ENCODE measurements around the gene NHP2. TPM values are rescaled to one million over a fixed set of nuclear protein-coding genes. Genes with fewer than 3 reads are reported as not detected.

Gene NHP2
- total and polyA plus RNA-seq, 2 experiments from 2014 or later: 148 to 178 TPM

GRCh38 chr5:178116143-178116885, 37.4 kb downstream of the NHP2 start:
- 53% methylated on average over 20 of the region's 22 CpGs for WGBS (ENCODE audit: low lambda C conversion rate, missing lambda C conversion rate)
- TF ChIP-seq EZH2 (IDR thresholded peaks at IDR 0.05; ENCODE audit: borderline replicate concordance) (no peak), CTCF (IDR thresholded peaks at IDR 0.05; ENCODE audit: poor library complexity) (no peak), EZH2phosphoT487 (IDR thresholded peaks at IDR 0.05; ENCODE audit: low read depth, severe bottlenecking, unreplicated experiment) (no peak)
- H4K20me1 ChIP-seq (ENCODE audit: insufficient read depth, poor library complexity, severe bottlenecking): no peaks in the 10 kb centered on the region
- no peak overlapping the region for H3K27ac ChIP-seq
- H3K4me2 ChIP-seq: peak overlapping the region; percentile 99
- no peaks in the 10 kb centered on the region for H3K9me2 ChIP-seq (replicated peaks; ENCODE audit: insufficient read depth)
- H3K27me3 ChIP-seq: peaks cover 16% of the 10 kb centered on the region
- no peak for DNase-seq (ENCODE audit: low spot score)
- H3K79me2 ChIP-seq: no peaks in the 10 kb centered on the region
- no peaks in the 10 kb centered on the region for H3K36me3 ChIP-seq (replicated peaks; ENCODE audit: insufficient read depth, low read depth)
- no peak overlapping the region for H3K4me3 ChIP-seq
- no peak overlapping the region for H2AFZ ChIP-seq
- H3K9me3 ChIP-seq (ENCODE audit: low read depth): no peaks in the 10 kb centered on the region
- peaks cover 29% of the 10 kb centered on the region for H3K4me1 ChIP-seq (ENCODE audit: insufficient read depth)

- Histone ChIP-seq H3K79me2 (no peaks in the 10 kb centered on the region), H3K4me1 (ENCODE audit: insufficient read depth) (peaks cover 29% of the 10 kb centered on the region), H3K9me2 (replicated peaks; ENCODE audit: insufficient read depth) (no peaks in the 10 kb centered on the region), H3K27ac (no peak overlapping the region), H3K36me3 (replicated peaks; ENCODE audit: insufficient read depth, low read depth) (no peaks in the 10 kb centered on the region), H3K27me3 (peaks cover 16% of the 10 kb centered on the region), H3K9me3 (ENCODE audit: low read depth) (no peaks in the 10 kb centered on the region), H3K4me2 (peak overlapping the region; percentile 99), H4K20me1 (ENCODE audit: insufficient read depth, poor library complexity, severe bottlenecking) (no peaks in the 10 kb centered on the region), H3K4me3 (no peak overlapping the region), H2AFZ (no peak overlapping the region)
- WGBS (ENCODE audit: low lambda C conversion rate, missing lambda C conversion rate): 29% methylated on average over 4 of the region's 7 CpGs
- TF ChIP-seq EZH2 (IDR thresholded peaks at IDR 0.05; ENCODE audit: borderline replicate concordance) (no peak), CTCF (IDR thresholded peaks at IDR 0.05; ENCODE audit: poor library complexity) (no peak), EZH2phosphoT487 (IDR thresholded peaks at IDR 0.05; ENCODE audit: low read depth, severe bottlenecking, unreplicated experiment) (no peak)
- no peak for DNase-seq (ENCODE audit: low spot score)
Measured at GRCh38 chr5:178115814-178116142, 37.9 kb downstream of the NHP2 start.

GRCh38 chr5:178115136-178115813, 38.4 kb downstream of the NHP2 start:
- Histone ChIP-seq H3K27me3 (peaks cover 16% of the 10 kb centered on the region), H3K4me1 (ENCODE audit: insufficient read depth) (peaks cover 29% of the 10 kb centered on the region), H3K9me3 (ENCODE audit: low read depth) (no peaks in the 10 kb centered on the region), H3K27ac (no peak overlapping the region), H2AFZ (no peak overlapping the region), H3K4me3 (no peak overlapping the region), H3K9me2 (replicated peaks; ENCODE audit: insufficient read depth) (no peaks in the 10 kb centered on the region), H3K79me2 (no peaks in the 10 kb centered on the region), H3K4me2 (peak overlapping the region; percentile 99), H3K36me3 (replicated peaks; ENCODE audit: insufficient read depth, low read depth) (no peaks in the 10 kb centered on the region), H4K20me1 (ENCODE audit: insufficient read depth, poor library complexity, severe bottlenecking) (no peaks in the 10 kb centered on the region)
- no peak for TF ChIP-seq EZH2 (IDR thresholded peaks at IDR 0.05; ENCODE audit: borderline replicate concordance)
- TF ChIP-seq CTCF (IDR thresholded peaks at IDR 0.05; ENCODE audit: poor library complexity): no peak
- TF ChIP-seq EZH2phosphoT487 (IDR thresholded peaks at IDR 0.05; ENCODE audit: low read depth, severe bottlenecking, unreplicated experiment): no peak
- WGBS (ENCODE audit: low lambda C conversion rate, missing lambda C conversion rate): 49% methylated on average over 12 of the region's 12 CpGs
- no peak for DNase-seq (ENCODE audit: low spot score)
